ENCODE data around the gene CAMSAP2.

DNA sequence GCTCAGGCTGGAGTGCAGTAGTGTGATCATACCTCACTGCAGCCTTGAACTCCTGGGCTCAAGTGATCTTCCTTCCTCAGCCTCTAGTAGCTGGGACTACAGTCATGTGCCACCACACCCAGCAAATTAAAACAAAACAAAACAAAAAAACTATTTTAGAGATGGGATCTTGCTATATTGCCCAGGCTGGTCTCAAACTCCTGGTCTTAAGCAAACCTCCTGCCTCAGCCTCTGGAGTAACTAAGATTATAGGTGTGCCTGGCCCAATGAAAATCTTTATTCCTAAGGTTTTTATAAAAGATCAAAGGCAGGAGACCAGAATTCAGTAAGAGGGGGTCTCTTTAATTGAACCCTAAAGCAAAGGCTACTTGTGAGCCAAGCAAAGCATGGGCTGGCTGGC lies 166.1 kb downstream of the CAMSAP2 start:
- TF ChIP-seq, protein P1, sequence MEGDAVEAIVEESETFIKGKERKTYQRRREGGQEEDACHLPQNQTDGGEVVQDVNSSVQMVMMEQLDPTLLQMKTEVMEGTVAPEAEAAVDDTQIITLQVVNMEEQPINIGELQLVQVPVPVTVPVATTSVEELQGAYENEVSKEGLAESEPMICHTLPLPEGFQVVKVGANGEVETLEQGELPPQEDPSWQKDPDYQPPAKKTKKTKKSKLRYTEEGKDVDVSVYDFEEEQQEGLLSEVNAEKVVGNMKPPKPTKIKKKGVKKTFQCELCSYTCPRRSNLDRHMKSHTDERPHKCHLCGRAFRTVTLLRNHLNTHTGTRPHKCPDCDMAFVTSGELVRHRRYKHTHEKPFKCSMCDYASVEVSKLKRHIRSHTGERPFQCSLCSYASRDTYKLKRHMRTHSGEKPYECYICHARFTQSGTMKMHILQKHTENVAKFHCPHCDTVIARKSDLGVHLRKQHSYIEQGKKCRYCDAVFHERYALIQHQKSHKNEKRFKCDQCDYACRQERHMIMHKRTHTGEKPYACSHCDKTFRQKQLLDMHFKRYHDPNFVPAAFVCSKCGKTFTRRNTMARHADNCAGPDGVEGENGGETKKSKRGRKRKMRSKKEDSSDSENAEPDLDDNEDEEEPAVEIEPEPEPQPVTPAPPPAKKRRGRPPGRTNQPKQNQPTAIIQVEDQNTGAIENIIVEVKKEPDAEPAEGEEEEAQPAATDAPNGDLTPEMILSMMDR (conservative IDR thresholded peaks at IDR 0.05 in 1 of 2, IDR thresholded peaks at IDR 0.05 in 1 of 2; ENCODE audit: extremely low read depth in 1 of 2, insufficient read depth in 1 of 2, low read depth in 1 of 2, low read length in 2 of 2) = no peak
- no peak for TF ChIP-seq EZH2 (IDR thresholded peaks at IDR 0.05; ENCODE audit: borderline replicate concordance, low read length)
